DND-41 (cell line): ENCODE measurements around the gene BLVRB.

ENCODE experiments used
- CTCF ChIP-seq: IDR thresholded peaks from 2 replicates; pipeline ENCODE4 v1.5.1; 2012; ENCODE audit warnings: borderline replicate concordance, low read length, moderate library complexity, mild to moderate bottlenecking; ENCODE audit not compliant: poor library complexity, severe bottlenecking; ENCODE audit errors: extremely low read depth
- EZH2 ChIP-seq: IDR thresholded peaks from 3 replicates; pipeline ENCODE4 v1.6.1; 2012; ENCODE audit warnings: borderline replicate concordance, low read depth, mild to moderate bottlenecking, moderate library complexity, low read length, inconsistent platforms; ENCODE audit not compliant: severe bottlenecking

GRCh38 chr19:40418040-40418439 lies 47.5 kb downstream of the BLVRB start:
- TF ChIP-seq CTCF (no peak), EZH2 (no peak)
